Measurements from ENCODE around the gene ITSN1.

DNA sequence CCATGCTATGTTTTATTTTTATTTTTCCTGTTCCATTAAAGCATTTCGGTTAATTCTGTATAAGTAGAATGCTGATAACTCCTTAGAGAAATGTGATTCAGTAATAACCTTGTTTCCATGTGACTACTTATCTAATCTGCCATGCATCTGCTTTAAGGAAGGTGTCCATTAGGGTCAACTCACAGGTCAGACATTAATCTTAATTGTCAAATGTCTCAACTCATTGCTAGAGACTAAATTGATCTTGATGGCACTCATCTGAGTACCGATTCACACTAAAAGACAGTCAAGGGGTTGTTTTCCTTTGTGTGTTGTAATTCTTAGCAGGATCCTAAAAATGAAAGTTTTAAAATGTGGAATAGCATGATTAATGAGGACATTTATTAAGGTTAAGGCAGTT lies 41.8 kb downstream of the ITSN1 start:
- TF ChIP-seq, protein P1, sequence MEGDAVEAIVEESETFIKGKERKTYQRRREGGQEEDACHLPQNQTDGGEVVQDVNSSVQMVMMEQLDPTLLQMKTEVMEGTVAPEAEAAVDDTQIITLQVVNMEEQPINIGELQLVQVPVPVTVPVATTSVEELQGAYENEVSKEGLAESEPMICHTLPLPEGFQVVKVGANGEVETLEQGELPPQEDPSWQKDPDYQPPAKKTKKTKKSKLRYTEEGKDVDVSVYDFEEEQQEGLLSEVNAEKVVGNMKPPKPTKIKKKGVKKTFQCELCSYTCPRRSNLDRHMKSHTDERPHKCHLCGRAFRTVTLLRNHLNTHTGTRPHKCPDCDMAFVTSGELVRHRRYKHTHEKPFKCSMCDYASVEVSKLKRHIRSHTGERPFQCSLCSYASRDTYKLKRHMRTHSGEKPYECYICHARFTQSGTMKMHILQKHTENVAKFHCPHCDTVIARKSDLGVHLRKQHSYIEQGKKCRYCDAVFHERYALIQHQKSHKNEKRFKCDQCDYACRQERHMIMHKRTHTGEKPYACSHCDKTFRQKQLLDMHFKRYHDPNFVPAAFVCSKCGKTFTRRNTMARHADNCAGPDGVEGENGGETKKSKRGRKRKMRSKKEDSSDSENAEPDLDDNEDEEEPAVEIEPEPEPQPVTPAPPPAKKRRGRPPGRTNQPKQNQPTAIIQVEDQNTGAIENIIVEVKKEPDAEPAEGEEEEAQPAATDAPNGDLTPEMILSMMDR (IDR thresholded peaks at IDR 0.05) = no peak
- no peak for TF ChIP-seq POLR2AphosphoS5 (IDR thresholded peaks at IDR 0.05)

Data from esophagus muscularis mucosa (tissue), 3 donors.